Stimulated activated CD4-positive, alpha-beta T cell treated with anti-CD3 and anti-CD28 coated beads, Interleukin-4, amount 100 ng/mL, for 1 hour (primary cell): ENCODE results near the gene RXFP3.

ENCODE experiments used
- DNase-seq: peaks from one replicate; pipeline ENCODE4 v3.0.0-alpha.2; 2020

RXFP3 gene

DNA sequence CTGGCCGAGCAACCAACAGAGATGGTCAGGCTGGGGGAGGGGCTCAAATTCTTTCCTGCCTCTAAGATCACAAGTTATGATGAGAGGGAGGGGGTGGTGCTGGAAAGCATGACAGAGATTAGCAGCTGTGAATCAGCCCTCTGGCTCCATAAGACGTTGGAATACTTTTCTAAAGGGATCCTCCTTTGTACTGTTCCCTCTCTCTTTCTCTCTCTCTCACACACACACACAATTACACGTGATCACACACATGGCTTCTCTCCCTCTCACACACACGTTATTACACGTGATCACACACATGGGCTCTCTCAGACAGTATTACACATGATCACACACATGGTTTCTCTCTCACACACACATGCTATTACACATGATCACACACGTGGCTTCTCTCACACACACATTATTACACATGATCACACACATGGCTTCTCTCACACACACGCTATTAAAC, 48.5 kb downstream of the RXFP3 start, which contains the start of gene SLC45A2:
SLC45A2 (minus strand) TSS at position 23 of the 454 bp plus-strand sequence. CDS start 110 bp downstream, outside the sequence.
- no peak for DNase-seq

DNA sequence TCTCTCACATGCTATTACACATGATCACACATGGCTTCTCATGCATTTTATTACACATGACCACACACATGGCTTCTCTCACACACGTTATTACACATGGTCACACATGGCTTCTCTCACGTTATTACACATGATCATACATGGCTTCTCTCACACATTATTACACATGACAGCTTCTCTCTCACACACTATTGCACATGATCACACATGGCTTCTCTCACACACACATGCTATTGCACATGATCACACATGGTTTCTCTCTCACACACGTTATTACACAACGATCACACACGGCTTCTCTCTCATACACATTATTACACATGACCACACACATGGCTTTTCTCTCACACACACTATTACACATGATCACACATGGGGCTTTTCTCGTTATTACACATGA, 49.3 kb downstream of the RXFP3 start:
- DNase-seq: no peak
